ENCODE results near the gene SLC66A1.

SLC66A1 gene

GRCh38 chr1:19325368-19325957 lies 13.3 kb downstream of the SLC66A1 start:
- no peak for DNase-seq

- no peak for DNase-seq
These were observed 14.0 kb downstream of the SLC66A1 start for GRCh38 chr1:19325958-19326747.

GRCh38 chr1:19326748-19327065 lies 14.6 kb downstream of the SLC66A1 start:
- DNase-seq = no peak

- no peak for DNase-seq
These were observed 15.2 kb downstream of the SLC66A1 start for GRCh38 chr1:19327301-19327700.

GRCh38 chr1:19327736-19328135 lies 15.6 kb downstream of the SLC66A1 start:
- no peak for DNase-seq

GRCh38 chr1:19328486-19328885 lies 16.4 kb downstream of the SLC66A1 start:
- no peak for DNase-seq

- DNase-seq = no peak
These were observed 17.1 kb downstream of the SLC66A1 start for GRCh38 chr1:19329188-19329587.

- no peak for DNase-seq
These were observed 17.5 kb downstream of the SLC66A1 start for GRCh38 chr1:19329611-19330010.

- DNase-seq = no peak
These were observed 18.5 kb downstream of the SLC66A1 start for GRCh38 chr1:19330449-19331135.

- no peak for DNase-seq
These were observed 19.2 kb downstream of the SLC66A1 start for GRCh38 chr1:19331262-19331878.

GRCh38 chr1:19332832-19333231 lies 20.7 kb downstream of the SLC66A1 start:
- DNase-seq = no peak

GRCh38 chr1:19333587-19334354 lies 21.6 kb downstream of the SLC66A1 start:
- no peak for DNase-seq

GRCh38 chr1:19336543-19336942 lies 24.4 kb downstream of the SLC66A1 start:
- DNase-seq = no peak

- DNase-seq = no peak
These were observed 25.2 kb downstream of the SLC66A1 start for GRCh38 chr1:19337289-19337688.

GRCh38 chr1:19338323-19338762 lies 26.2 kb downstream of the SLC66A1 start:
- DNase-seq = peak in 1 of 51 donors; percentile 11

- peak in 1 of 51 donors; percentile 18 for DNase-seq
These were observed 27.2 kb downstream of the SLC66A1 start for GRCh38 chr1:19339214-19339861.

- no peak for DNase-seq
These were observed 28.3 kb downstream of the SLC66A1 start for GRCh38 chr1:19340387-19340937.

GRCh38 chr1:19341201-19342061 lies 29.3 kb downstream of the SLC66A1 start:
- peak in 33 of 51 donors; percentile 2 to 66 (median 33) for DNase-seq

GRCh38 chr1:19342062-19342750 lies 30.1 kb downstream of the SLC66A1 start:
- no peak for DNase-seq

Data from hypothalamus (tissue), 51 donors.